HEK293 (cell line): ENCODE measurements around the gene KLHL22.

Experiments used
- BCL11B ChIP-seq: fragments of 450-650 bp; formaldehyde crosslinking; IDR thresholded peaks from 2 replicates; pipeline ENCODE4 v1.5.1; 2016; ENCODE audit warnings: low read depth, missing biosample characterization, missing genetic modification characterization
- EGR2 ChIP-seq: fragments of 450-650 bp; formaldehyde crosslinking; IDR thresholded peaks from 2 replicates; pipeline ENCODE4 v1.5.1; 2016; ENCODE audit warnings: low read depth, missing biosample characterization, missing genetic modification characterization
- HIC1 ChIP-seq: fragments of 450-650 bp; formaldehyde crosslinking; IDR thresholded peaks from 2 replicates; pipeline ENCODE4 v1.5.1; 2016; ENCODE audit warnings: missing biosample characterization, missing genetic modification characterization
- PRDM4 ChIP-seq: fragments of 450-650 bp; formaldehyde crosslinking; IDR thresholded peaks from 2 replicates; pipeline ENCODE4 v1.5.1; 2017; ENCODE audit warnings: missing biosample characterization, missing genetic modification characterization
- TCF7L2 ChIP-seq: IDR thresholded peaks from 2 replicates; pipeline ENCODE4 v1.6.1; 2011; ENCODE audit warnings: low read depth, mild to moderate bottlenecking, inconsistent platforms, low read length, moderate library complexity, borderline replicate concordance
- TRIM28 ChIP-seq: IDR thresholded peaks from 2 replicates; pipeline ENCODE4 v1.6.1; 2011; ENCODE audit warnings: low read length, control low read depth, borderline replicate concordance
- ZBTB17 ChIP-seq: fragments of 450-650 bp; formaldehyde crosslinking; IDR thresholded peaks from 2 replicates; pipeline ENCODE4 v1.5.1; 2016; ENCODE audit warnings: missing biosample characterization, missing genetic modification characterization
- ZBTB20 ChIP-seq: fragments of 450-650 bp; formaldehyde crosslinking; IDR thresholded peaks from 2 replicates; pipeline ENCODE4 v1.5.1; 2016; ENCODE audit warnings: missing biosample characterization, missing genetic modification characterization
- ZBTB8A ChIP-seq: fragments of 450-650 bp; formaldehyde crosslinking; IDR thresholded peaks from 2 replicates; pipeline ENCODE4 v1.5.1; 2016; ENCODE audit warnings: missing biosample characterization, missing genetic modification characterization
- ZNF121 ChIP-seq: fragments of 450-650 bp; formaldehyde crosslinking; IDR thresholded peaks from 2 replicates; pipeline ENCODE4 v1.5.1; 2016; ENCODE audit warnings: missing biosample characterization, missing genetic modification characterization
- ZNF157 ChIP-seq: fragments of 450-650 bp; formaldehyde crosslinking; IDR thresholded peaks from 2 replicates; pipeline ENCODE4 v1.5.1; 2016; ENCODE audit warnings: missing biosample characterization, missing genetic modification characterization
- ZNF214 ChIP-seq: fragments of 450-650 bp; formaldehyde crosslinking; IDR thresholded peaks from 2 replicates; pipeline ENCODE4 v1.5.1; 2017; ENCODE audit warnings: missing biosample characterization, mild to moderate bottlenecking, missing genetic modification characterization, borderline replicate concordance
- ZNF223 ChIP-seq: fragments of 450-650 bp; formaldehyde crosslinking; IDR thresholded peaks from 2 replicates; pipeline ENCODE4 v1.5.1; 2016; ENCODE audit warnings: missing biosample characterization, missing genetic modification characterization
- ZNF335 ChIP-seq: fragments of 450-650 bp; formaldehyde crosslinking; conservative IDR thresholded peaks from 2 replicates; pipeline ENCODE4 v1.5.1; 2016; ENCODE audit warnings: missing biosample characterization, missing genetic modification characterization
- ZNF366 ChIP-seq: fragments of 450-650 bp; formaldehyde crosslinking; conservative IDR thresholded peaks from 2 replicates; pipeline ENCODE4 v1.5.1; 2016; ENCODE audit warnings: missing biosample characterization, missing genetic modification characterization
- ZNF530 ChIP-seq: fragments of 450-650 bp; formaldehyde crosslinking; IDR thresholded peaks from 2 replicates; pipeline ENCODE4 v1.5.1; 2016; ENCODE audit warnings: low read depth, missing biosample characterization, missing genetic modification characterization
- ZNF558 ChIP-seq: fragments of 450-650 bp; formaldehyde crosslinking; IDR thresholded peaks from 2 replicates; pipeline ENCODE4 v1.5.1; 2016; ENCODE audit warnings: missing biosample characterization, missing genetic modification characterization
- ZNF600 ChIP-seq: fragments of 450-650 bp; formaldehyde crosslinking; IDR thresholded peaks from 2 replicates; pipeline ENCODE4 v1.5.1; 2016; ENCODE audit warnings: missing biosample characterization, missing genetic modification characterization
- ZNF658 ChIP-seq: fragments of 450-650 bp; formaldehyde crosslinking; IDR thresholded peaks from 2 replicates; pipeline ENCODE4; 2016; ENCODE audit warnings: missing biosample characterization, missing genetic modification characterization
- ZNF707 ChIP-seq: fragments of 450-650 bp; formaldehyde crosslinking; IDR thresholded peaks from 2 replicates; pipeline ENCODE4 v1.5.1; 2016; ENCODE audit warnings: missing biosample characterization, missing genetic modification characterization
- ZNF768 ChIP-seq: fragments of 450-650 bp; formaldehyde crosslinking; IDR thresholded peaks from 2 replicates; pipeline ENCODE4 v1.5.1; 2018; ENCODE audit warnings: missing biosample characterization, mild to moderate bottlenecking, missing genetic modification characterization
- ZNF777 ChIP-seq: fragments of 450-650 bp; formaldehyde crosslinking; IDR thresholded peaks from 2 replicates; pipeline ENCODE4 v1.5.1; 2017; ENCODE audit warnings: missing biosample characterization, missing genetic modification characterization, borderline replicate concordance
- ZNF792 ChIP-seq: fragments of 450-650 bp; formaldehyde crosslinking; IDR thresholded peaks from 2 replicates; pipeline ENCODE4 v1.5.1; 2016; ENCODE audit warnings: missing biosample characterization, missing genetic modification characterization
- ZNF837 ChIP-seq: fragments of 450-650 bp; formaldehyde crosslinking; IDR thresholded peaks from 2 replicates; pipeline ENCODE4 v1.5.1; 2016; ENCODE audit warnings: missing biosample characterization, missing genetic modification characterization
- ZSCAN5A ChIP-seq: fragments of 450-650 bp; formaldehyde crosslinking; IDR thresholded peaks from 2 replicates; pipeline ENCODE4 v1.5.1; 2016; ENCODE audit warnings: missing biosample characterization, missing genetic modification characterization
- ZXDB ChIP-seq: fragments of 450-650 bp; formaldehyde crosslinking; IDR thresholded peaks from 2 replicates; pipeline ENCODE4 v1.5.1; 2016; ENCODE audit warnings: missing biosample characterization, missing genetic modification characterization
- TF ChIP-seq, protein P1 (sequence below): sonication (generic); formaldehyde crosslinking; IDR thresholded peaks from 2 replicates; pipeline ENCODE4 v1.8.1; 2022; ENCODE audit warnings: mild to moderate bottlenecking, moderate library complexity, missing genetic modification reagents
- TF ChIP-seq, protein P2 (sequence below): fragments of 450-650 bp; formaldehyde crosslinking; IDR thresholded peaks from 2 replicates; pipeline ENCODE4 v1.5.1; 2016; ENCODE audit warnings: missing biosample characterization, missing genetic modification characterization

Gene KLHL22

DNA sequence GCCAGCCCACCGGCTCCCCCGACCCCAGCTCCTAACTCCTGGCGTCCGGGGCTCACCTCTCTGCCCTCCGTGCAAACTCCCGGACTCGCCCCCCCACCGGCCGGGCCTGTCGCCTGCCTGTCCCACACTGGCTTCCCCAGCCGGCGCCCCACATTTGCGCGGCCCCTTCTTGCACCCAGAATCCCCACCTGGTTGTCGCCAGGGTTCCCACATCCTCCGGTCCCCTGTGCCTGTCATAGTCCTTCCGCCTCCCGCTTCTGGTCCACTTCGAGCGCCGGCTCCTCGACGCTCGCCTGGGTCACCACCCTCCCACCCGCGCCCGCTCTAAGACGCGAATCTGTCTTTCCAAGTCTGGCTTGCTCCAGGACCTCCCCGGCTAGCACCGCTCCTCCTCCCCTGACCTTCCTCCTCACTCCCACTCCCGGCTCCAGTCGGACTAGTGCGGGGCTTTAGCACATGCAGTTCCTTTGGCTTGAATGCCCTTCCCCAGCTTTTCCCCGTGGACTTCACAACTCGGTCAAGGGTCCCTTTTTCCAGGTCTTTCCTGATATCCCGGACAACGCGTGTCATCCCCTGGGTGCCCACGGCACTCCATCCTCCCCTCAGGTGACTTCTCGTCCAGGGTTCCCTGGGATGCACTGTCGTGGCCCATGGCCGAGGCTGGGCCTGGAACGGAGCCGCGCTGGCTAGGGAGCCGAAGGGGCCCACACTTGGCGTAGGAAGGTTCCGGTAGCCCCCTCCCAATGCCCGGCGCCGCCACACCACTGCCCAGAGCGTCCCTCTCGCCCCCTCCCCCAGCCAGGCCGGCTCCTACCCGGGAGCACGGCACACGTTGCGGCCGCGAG, 58.6 kb downstream of the KLHL22 start (continued):
- TF ChIP-seq ZNF768 (tag by site-specific recombination) (no peak), TCF7L2 (no peak), ZNF214 (tag by site-specific recombination) (no peak), ZNF121 (tag by site-specific recombination) (peak; percentile 84), ZNF777 (tag by site-specific recombination) (0 out of 2 replicates have a peak, but pooled peaks have one; percentile 11), ZNF707 (no peak), ZNF335 (tag by site-specific recombination) (peak; percentile 97), ZNF837 (tag by site-specific recombination) (no peak), ZBTB20 (tag by site-specific recombination) (peak; percentile 92), ZSCAN5A (0 out of 2 replicates have a peak, but pooled peaks have one; percentile 40), ZXDB (tag by site-specific recombination) (0 out of 2 replicates have a peak, but pooled peaks have one; percentile 12), ZNF658 (no peak), PRDM4 (tag by site-specific recombination) (no peak), ZNF223 (peak; percentile 97), ZNF366 (tag by site-specific recombination) (peak; percentile 67), ZBTB8A (peak; percentile 47; the same call in 1 of the 2 replicates), ZNF157 (no peak), ZNF600 (tag by site-specific recombination) (no peak), HIC1 (tag by site-specific recombination) (peak; percentile 50), ZNF558 (tag by site-specific recombination) (no peak), ZNF792 (tag by site-specific recombination) (no peak), TRIM28 (peak; percentile 30; the same call in 1 of the 2 replicates), ZBTB17 (tag by site-specific recombination) (peak; percentile 89), ZNF530 (tag by site-specific recombination) (no peak), BCL11B (tag by site-specific recombination) (peak; percentile 41; the same call in 1 of the 2 replicates), EGR2 (tag by site-specific recombination) (peak; percentile 42; the same call in 1 of the 2 replicates)
- TF ChIP-seq, protein P1, sequence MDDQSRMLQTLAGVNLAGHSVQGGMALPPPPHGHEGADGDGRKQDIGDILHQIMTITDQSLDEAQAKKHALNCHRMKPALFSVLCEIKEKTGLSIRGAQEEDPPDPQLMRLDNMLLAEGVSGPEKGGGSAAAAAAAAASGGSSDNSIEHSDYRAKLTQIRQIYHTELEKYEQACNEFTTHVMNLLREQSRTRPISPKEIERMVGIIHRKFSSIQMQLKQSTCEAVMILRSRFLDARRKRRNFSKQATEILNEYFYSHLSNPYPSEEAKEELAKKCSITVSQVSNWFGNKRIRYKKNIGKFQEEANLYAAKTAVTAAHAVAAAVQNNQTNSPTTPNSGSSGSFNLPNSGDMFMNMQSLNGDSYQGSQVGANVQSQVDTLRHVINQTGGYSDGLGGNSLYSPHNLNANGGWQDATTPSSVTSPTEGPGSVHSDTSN (CRISPR knock-in tag): 0 out of 2 replicates have a peak, but pooled peaks have one; percentile 11
- TF ChIP-seq, protein P2, sequence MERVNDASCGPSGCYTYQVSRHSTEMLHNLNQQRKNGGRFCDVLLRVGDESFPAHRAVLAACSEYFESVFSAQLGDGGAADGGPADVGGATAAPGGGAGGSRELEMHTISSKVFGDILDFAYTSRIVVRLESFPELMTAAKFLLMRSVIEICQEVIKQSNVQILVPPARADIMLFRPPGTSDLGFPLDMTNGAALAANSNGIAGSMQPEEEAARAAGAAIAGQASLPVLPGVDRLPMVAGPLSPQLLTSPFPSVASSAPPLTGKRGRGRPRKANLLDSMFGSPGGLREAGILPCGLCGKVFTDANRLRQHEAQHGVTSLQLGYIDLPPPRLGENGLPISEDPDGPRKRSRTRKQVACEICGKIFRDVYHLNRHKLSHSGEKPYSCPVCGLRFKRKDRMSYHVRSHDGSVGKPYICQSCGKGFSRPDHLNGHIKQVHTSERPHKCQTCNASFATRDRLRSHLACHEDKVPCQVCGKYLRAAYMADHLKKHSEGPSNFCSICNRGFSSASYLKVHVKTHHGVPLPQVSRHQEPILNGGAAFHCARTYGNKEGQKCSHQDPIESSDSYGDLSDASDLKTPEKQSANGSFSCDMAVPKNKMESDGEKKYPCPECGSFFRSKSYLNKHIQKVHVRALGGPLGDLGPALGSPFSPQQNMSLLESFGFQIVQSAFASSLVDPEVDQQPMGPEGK (tag by site-specific recombination): 0 out of 2 replicates have a peak, but pooled peaks have one; percentile 32
